ENCODE results near the gene MFF.

The MFF gene

DNA sequence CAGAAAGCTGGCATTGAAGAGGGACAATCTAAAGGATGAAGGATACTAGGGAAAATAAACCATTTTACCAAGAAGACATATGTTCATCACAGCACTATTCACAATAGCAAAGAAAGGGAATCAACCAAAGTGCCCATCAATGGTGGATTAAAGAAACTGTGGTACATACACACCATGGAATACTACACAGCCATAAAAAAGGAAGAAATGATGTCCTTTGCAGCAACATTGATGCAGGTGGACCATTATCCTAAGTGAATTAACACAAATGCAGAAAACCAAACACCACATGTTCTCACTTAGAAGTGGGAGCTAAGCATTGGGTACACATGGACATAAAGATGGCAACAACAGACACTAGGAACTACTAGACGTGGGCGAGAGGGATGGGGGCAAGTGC lies 7.2 kb upstream of the MFF start:
- H3K4me3 ChIP-seq (ENCODE audit: low read depth, low read length): no peak overlapping the region
- CTCF ChIA-PET: interaction anchor here (1.6 kb wide), 1 partner anchor 79 kb away, joined by 5 read pairs; no protein-coding TSS in a partner anchor
- POLR2A ChIA-PET: no interaction called here
- H3K36me3 ChIP-seq (ENCODE audit: control insufficient read depth in 2 of 2, insufficient read depth in 1 of 2, low read length in 2 of 2): no peaks in the 10 kb centered on the region
- H3K9me3 ChIP-seq (ENCODE audit: control insufficient read depth, insufficient read depth, low read depth, low read length): no peaks in the 10 kb centered on the region
- H3K4me1 ChIP-seq (ENCODE audit: control insufficient read depth, insufficient read depth, low read length): no peaks in the 10 kb centered on the region
- no peak overlapping the region for H3K27ac ChIP-seq (ENCODE audit: extremely low read depth, low read depth, low read length)
- TF ChIP-seq ZNF146 (tag by site-specific recombination; IDR thresholded peaks at IDR 0.05): peak; percentile 85
- TF ChIP-seq, protein P1, sequence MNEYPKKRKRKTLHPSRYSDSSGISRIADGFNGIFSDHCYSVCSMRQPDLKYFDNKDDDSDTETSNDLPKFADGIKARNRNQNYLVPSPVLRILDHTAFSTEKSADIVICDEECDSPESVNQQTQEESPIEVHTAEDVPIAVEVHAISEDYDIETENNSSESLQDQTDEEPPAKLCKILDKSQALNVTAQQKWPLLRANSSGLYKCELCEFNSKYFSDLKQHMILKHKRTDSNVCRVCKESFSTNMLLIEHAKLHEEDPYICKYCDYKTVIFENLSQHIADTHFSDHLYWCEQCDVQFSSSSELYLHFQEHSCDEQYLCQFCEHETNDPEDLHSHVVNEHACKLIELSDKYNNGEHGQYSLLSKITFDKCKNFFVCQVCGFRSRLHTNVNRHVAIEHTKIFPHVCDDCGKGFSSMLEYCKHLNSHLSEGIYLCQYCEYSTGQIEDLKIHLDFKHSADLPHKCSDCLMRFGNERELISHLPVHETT (tag by site-specific recombination; IDR thresholded peaks at IDR 0.05): no peak

DNA sequence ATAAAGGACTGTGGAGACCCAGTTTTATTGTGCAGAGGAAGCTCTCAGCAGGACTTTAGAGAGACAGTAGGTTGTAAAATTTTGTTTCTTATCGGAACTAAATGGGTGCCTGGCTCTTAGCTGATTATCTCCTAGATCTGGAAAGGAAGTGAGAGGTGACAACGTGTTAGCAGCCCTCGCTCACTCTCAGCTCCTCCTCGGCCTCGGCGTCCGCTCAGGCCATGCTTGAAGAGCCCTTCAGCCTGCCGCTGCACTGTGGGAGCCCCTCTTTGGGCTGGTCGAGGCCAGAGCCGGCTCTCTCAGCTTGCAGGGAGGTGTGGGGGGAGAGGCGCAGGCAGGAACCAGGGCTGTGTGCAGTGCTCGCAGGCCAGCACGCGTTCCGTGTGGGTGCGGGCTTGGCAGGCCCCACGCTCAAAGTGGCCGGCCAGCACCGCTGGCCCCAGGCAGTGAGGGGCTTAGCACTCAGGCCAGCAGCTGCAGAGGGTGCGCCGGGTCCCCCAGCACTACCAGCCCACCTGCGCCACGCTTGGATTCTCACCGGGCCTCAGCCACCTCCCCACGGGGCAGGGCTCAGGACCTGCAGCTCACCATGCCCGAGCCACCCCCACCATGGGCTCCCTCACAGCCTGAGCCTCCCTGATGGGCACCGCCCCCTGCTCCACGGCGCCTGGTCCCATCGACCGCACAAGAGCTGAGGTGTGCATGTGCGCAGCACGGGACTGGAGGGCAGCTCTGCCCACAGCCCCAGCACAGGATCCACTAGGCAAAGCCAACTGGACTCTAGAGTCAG lies 4.6 kb upstream of the MFF start:
- ChIA-PET CTCF (no interaction called here), POLR2A (no interaction called here)
- TF ChIP-seq ZNF211 (tag by site-specific recombination; IDR thresholded peaks at IDR 0.05; ENCODE audit: low read depth): no peak
- TF ChIP-seq, protein P2, sequence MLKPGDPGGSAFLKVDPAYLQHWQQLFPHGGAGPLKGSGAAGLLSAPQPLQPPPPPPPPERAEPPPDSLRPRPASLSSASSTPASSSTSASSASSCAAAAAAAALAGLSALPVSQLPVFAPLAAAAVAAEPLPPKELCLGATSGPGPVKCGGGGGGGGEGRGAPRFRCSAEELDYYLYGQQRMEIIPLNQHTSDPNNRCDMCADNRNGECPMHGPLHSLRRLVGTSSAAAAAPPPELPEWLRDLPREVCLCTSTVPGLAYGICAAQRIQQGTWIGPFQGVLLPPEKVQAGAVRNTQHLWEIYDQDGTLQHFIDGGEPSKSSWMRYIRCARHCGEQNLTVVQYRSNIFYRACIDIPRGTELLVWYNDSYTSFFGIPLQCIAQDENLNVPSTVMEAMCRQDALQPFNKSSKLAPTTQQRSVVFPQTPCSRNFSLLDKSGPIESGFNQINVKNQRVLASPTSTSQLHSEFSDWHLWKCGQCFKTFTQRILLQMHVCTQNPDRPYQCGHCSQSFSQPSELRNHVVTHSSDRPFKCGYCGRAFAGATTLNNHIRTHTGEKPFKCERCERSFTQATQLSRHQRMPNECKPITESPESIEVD (tag by site-specific recombination; IDR thresholded peaks at IDR 0.05): no peak
- TF ChIP-seq ZNF16 (tag by site-specific recombination; IDR thresholded peaks at IDR 0.05; ENCODE audit: low read depth): no peak
- TF ChIP-seq, protein P3, sequence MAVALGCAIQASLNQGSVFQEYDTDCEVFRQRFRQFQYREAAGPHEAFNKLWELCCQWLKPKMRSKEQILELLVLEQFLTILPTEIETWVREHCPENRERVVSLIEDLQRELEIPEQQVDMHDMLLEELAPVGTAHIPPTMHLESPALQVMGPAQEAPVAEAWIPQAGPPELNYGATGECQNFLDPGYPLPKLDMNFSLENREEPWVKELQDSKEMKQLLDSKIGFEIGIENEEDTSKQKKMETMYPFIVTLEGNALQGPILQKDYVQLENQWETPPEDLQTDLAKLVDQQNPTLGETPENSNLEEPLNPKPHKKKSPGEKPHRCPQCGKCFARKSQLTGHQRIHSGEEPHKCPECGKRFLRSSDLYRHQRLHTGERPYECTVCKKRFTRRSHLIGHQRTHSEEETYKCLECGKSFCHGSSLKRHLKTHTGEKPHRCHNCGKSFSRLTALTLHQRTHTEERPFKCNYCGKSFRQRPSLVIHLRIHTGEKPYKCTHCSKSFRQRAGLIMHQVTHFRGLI (tag by site-specific recombination; IDR thresholded peaks at IDR 0.05): peak; percentile 55; the same call in 1 of the 2 replicates
- no peaks in the 10 kb centered on the region for H3K36me3 ChIP-seq (ENCODE audit: control insufficient read depth in 2 of 2, insufficient read depth in 1 of 2, low read length in 2 of 2)
- H3K4me1 ChIP-seq (ENCODE audit: control insufficient read depth, insufficient read depth, low read length): no peaks in the 10 kb centered on the region
- H3K4me3 ChIP-seq (ENCODE audit: low read depth, low read length): no peak overlapping the region
- no peaks in the 10 kb centered on the region for H3K9me3 ChIP-seq (ENCODE audit: control insufficient read depth, insufficient read depth, low read depth, low read length)
- H3K27ac ChIP-seq (ENCODE audit: extremely low read depth, low read depth, low read length): no peak overlapping the region

DNA sequence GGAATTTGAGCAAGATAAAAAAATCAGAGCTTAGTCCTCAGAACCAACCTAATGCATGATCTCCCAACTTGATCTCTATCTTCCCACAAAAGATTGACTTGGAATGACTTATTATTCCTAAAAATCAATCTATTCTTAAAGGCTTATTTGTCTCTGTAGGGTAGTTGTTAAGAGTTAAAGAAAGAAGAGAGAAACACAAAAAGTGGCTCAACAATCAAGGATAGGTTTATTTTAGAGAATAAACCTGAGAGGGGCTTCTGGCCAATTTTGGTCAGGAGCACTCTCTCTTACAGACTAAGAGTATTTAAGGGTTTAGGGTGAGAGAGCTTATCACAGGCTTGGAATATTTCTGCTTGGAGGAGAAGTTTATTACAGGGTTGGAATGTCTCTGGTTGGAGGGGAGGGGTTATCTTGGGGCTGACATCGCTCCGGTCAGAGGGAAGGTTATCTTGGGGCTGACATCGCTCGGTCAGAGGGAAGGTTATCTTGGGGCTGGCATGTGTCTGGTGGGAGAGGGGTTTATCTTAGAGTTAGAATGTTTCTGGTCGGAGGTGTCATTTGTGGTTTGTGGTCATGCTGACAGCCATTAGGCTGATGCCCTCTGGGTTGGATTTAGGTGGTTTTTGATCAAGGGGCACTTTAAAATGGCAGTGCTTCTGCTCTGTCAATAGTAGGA lies 2.4 kb upstream of the MFF start:
- H3K27ac ChIP-seq (ENCODE audit: extremely low read depth, low read depth, low read length): no peak overlapping the region
- no peaks in the 10 kb centered on the region for H3K36me3 ChIP-seq (ENCODE audit: control insufficient read depth in 2 of 2, insufficient read depth in 1 of 2, low read length in 2 of 2)
- H3K9me3 ChIP-seq (ENCODE audit: control insufficient read depth, insufficient read depth, low read depth, low read length): no peaks in the 10 kb centered on the region
- H3K4me3 ChIP-seq (ENCODE audit: low read depth, low read length): no peak overlapping the region
- peaks cover 4% of the 10 kb centered on the region; the same call in 1 of the 2 replicates for H3K4me1 ChIP-seq (ENCODE audit: control insufficient read depth, insufficient read depth, low read length)
- ChIA-PET CTCF (no interaction called here), POLR2A (no interaction called here)
- TF ChIP-seq SETDB1 (IDR thresholded peaks at IDR 0.05; ENCODE audit: insufficient read length, low read length): peak; percentile 88
- peak; percentile 42; the same call in 1 of the 2 replicates for TF ChIP-seq TRIM28 (IDR thresholded peaks at IDR 0.05; ENCODE audit: borderline replicate concordance, low read length)
- TF ChIP-seq MYNN (tag by site-specific recombination; IDR thresholded peaks at IDR 0.05; ENCODE audit: borderline replicate concordance): no peak
- TF ChIP-seq ZNF529 (tag by site-specific recombination; IDR thresholded peaks at IDR 0.05; ENCODE audit: insufficient replicate concordance): peak; percentile 40
- peak; percentile 51 for TF ChIP-seq ZNF510 (tag by site-specific recombination; IDR thresholded peaks at IDR 0.05; ENCODE audit: insufficient replicate concordance)
- TF ChIP-seq, protein P4, sequence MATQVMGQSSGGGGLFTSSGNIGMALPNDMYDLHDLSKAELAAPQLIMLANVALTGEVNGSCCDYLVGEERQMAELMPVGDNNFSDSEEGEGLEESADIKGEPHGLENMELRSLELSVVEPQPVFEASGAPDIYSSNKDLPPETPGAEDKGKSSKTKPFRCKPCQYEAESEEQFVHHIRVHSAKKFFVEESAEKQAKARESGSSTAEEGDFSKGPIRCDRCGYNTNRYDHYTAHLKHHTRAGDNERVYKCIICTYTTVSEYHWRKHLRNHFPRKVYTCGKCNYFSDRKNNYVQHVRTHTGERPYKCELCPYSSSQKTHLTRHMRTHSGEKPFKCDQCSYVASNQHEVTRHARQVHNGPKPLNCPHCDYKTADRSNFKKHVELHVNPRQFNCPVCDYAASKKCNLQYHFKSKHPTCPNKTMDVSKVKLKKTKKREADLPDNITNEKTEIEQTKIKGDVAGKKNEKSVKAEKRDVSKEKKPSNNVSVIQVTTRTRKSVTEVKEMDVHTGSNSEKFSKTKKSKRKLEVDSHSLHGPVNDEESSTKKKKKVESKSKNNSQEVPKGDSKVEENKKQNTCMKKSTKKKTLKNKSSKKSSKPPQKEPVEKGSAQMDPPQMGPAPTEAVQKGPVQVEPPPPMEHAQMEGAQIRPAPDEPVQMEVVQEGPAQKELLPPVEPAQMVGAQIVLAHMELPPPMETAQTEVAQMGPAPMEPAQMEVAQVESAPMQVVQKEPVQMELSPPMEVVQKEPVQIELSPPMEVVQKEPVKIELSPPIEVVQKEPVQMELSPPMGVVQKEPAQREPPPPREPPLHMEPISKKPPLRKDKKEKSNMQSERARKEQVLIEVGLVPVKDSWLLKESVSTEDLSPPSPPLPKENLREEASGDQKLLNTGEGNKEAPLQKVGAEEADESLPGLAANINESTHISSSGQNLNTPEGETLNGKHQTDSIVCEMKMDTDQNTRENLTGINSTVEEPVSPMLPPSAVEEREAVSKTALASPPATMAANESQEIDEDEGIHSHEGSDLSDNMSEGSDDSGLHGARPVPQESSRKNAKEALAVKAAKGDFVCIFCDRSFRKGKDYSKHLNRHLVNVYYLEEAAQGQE (tag by site-specific recombination; IDR thresholded peaks at IDR 0.05): no peak
- TF ChIP-seq, protein P5, sequence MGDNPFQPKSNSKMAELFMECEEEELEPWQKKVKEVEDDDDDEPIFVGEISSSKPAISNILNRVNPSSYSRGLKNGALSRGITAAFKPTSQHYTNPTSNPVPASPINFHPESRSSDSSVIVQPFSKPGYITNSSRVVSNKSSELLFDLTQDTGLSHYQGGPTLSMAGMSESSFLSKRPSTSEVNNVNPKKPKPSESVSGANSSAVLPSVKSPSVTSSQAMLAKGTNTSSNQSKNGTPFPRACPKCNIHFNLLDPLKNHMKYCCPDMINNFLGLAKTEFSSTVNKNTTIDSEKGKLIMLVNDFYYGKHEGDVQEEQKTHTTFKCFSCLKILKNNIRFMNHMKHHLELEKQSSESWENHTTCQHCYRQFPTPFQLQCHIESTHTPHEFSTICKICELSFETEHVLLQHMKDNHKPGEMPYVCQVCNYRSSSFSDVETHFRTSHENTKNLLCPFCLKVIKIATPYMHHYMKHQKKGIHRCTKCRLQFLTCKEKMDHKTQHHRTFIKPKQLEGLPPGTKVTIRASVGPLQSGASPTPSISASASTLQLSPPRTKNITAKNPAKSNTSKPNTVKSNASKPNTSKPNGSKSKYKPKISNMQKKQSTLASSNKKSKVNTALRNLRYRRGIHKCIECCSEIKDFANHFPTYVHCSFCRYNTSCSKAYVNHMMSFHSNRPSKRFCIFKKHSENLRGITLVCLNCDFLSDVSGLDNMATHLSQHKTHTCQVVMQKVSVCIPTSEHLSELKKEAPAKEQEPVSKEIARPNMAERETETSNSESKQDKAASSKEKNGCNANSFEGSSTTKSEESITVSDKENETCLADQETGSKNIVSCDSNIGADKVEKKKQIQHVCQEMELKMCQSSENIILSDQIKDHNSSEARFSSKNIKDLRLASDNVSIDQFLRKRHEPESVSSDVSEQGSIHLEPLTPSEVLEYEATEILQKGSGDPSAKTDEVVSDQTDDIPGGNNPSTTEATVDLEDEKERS (tag by site-specific recombination; IDR thresholded peaks at IDR 0.05): 0 out of 2 replicates have a peak, but pooled peaks have one; percentile 69

All from HEK293 (cell line).